ENCODE data around the gene VWA7.
"Not testable (repeated sequence)": the region's sequence is repeated elsewhere in the genome, so short reads cannot be mapped to it uniquely, and the experiment has no call there.

VWA7 gene

GRCh38 chr6:31806470-31807272 lies 29.5 kb upstream of the VWA7 start, which contains the start of gene LSM2:
Gene LSM2, minus strand, starts transcription at chr6:31806966. Its CDS starts 209 bp downstream, at chr6:31806757.
- peak; percentile 84 for DNase-seq (ENCODE audit: low read depth)
- peak within 1 kb of the TSS; percentile 68 for H3K4me3 ChIP-seq (ENCODE audit: low read length)
- peak; percentile 25 for TF ChIP-seq CTCF (conservative IDR thresholded peaks at IDR 0.05; ENCODE audit: low read depth, low read length)

DNA sequence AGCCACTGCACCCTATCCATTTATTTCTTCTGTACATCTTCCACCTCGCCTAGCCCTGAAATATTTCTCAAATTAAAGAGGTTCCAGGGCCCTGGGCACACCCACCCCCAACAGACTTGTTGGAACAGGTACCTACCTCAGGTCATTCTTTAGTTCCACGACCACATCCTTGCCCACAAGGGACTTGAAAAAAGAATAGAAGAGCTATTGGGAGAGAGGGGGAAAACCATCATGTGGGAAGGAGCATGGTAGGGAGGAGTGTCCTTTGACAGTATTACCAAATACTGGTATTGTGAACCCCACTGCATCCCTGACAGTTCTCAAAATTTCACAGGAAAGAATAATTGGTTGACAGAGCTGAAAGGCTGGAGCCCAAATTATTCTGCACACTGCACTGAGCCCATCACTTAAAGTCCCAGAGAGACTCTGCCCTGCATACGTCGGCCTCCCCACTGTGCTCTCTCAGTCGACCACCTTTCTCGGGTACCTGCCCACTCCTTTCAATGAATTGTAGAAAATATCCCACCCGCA lies 28.9 kb upstream of the VWA7 start:
- no peak for TF ChIP-seq CTCF (conservative IDR thresholded peaks at IDR 0.05; ENCODE audit: low read depth, low read length)
- H3K4me3 ChIP-seq (ENCODE audit: low read length), result peak overlapping the region; percentile 68
- DNase-seq (ENCODE audit: low read depth), result no peak

DNA sequence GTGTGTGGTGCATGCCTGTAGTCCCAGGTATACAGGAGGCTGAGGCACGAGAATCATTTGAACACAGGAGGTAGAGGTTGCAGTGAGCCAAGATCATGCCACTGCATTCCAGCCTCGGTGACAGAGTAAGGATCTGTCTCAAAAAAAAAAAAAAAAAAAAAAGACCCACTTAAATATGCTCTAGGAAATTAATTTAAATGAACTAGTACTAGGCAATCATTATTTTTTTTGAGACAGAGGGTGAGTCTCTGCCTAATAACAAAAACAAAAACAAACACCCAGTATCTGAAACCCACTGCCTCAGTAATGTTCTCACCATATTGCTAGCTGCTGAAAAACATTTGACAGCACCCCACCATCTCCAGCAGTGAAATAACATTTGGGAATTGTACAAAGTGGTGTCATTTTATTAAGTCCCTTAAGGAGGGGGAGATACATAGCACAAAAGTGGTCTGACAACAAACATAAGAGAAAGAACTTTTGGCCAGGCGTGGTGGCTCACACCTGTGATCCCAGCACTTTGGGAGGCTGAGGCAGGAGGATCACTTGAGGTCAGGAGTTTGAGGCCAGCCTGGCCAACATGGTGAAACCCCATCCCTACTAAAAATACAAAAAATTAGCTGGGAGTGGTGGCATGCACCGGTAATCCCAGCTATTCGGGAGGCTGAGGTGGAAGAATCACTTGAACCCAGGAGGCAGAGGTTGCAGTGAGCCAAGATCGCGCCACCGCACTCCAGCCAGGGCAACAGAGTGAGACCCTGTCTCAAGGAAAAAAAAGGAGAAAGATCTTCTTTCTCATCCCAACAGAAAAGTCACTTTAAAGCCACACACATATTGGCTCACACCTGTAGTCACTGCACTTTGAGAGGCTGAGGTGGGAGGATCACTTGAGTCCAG lies 24.2 kb upstream of the VWA7 start:
- DNase-seq (ENCODE audit: low read depth); H3K4me3 ChIP-seq (ENCODE audit: low read length): not testable (repeated sequence)

DNA sequence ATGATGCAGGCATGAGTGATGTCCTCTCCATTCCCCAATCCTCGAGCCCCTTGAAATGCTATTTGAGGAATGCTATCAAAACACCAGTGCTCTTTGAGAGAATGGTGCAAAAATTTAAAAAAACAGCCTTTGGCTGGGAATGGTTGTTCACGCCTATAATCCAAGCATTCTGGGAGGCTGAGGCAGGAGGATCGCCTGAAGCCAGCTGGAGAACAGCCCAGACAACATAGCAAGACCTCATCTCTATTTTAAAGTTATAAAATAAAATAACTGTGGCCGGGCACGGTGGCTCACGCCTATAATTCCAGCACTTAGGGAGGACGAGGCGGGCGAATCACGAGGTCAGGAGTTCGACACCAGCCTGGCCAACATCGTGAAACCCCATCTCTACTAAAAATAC lies 22.7 kb upstream of the VWA7 start:
- TF ChIP-seq CTCF (conservative IDR thresholded peaks at IDR 0.05; ENCODE audit: low read depth, low read length), result no peak
- no peak for DNase-seq (ENCODE audit: low read depth)
- H3K4me3 ChIP-seq (ENCODE audit: low read length), result no peak overlapping the region

GRCh38 chr6:31797588-31797987 lies 20.5 kb upstream of the VWA7 start:
- no peak for DNase-seq (ENCODE audit: low read depth)
- no peak overlapping the region for H3K4me3 ChIP-seq (ENCODE audit: low read length)
- TF ChIP-seq CTCF (conservative IDR thresholded peaks at IDR 0.05; ENCODE audit: low read depth, low read length), result no peak

DNA sequence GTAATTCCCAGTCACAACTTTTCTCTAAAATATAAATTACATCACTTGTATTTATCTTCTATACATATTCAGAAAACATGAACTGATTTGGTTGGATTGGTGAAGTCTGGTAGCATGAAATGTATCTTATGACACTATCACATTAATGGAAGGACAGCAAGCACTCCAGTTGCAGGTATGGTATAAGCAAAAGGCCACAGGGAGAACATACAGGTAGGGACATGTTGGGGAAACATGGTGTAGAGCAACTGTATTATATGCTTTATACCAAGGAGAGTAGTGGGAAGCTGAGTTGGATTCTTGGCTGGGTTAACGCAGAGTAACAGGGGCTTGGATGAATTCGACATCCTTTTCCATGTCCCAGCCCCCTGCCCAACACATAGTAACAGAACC lies 19.9 kb upstream of the VWA7 start:
- DNase-seq (ENCODE audit: low read depth), result no peak
- no peak overlapping the region for H3K4me3 ChIP-seq (ENCODE audit: low read length)
- TF ChIP-seq CTCF (conservative IDR thresholded peaks at IDR 0.05; ENCODE audit: low read depth, low read length), result no peak

DNA sequence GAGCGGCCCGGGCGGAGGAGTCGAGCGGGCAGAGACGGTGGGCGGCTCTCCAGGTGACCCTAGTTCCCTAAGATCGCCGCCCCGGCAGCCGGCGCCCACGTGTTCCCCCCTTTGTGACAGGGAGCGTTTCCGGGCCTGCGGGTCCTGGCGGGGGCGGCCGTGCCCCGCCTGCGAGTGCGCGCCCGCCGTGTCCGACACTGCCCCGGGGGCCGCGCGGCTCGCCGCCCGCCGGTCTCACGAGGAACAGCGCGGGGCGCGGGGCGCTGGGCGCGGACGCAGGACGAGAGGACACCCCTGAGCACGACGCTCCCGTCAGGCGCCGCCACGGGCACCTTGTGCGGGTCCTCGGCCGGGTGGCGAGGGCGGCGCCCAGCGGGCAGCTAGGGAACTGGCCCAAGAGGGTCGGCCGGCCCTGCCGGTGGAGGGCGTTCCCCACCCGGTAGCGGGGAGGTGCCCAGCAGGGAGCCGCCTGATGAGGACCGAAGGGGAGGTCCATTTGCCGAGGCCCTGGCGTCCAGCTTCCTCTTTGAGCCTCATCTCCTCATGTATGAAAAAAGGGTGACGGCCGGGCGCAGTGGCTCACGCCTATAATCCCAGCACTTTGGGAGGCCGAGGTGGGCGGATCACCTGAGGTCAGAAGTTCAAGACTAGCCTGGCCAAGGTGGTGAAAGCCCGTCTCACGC lies 18.6 kb upstream of the VWA7 start, which contains the start of gene VARS1:
Gene VARS1, minus strand, starts transcription at position 137 of the 683 bp plus-strand sequence. CDS start 535 bp downstream, outside the sequence.
- peak; percentile 74 for DNase-seq (ENCODE audit: low read depth)
- TF ChIP-seq CTCF (conservative IDR thresholded peaks at IDR 0.05; ENCODE audit: low read depth, low read length), result peak; percentile 73
- peak within 1 kb of the TSS; percentile 88 for H3K4me3 ChIP-seq (ENCODE audit: low read length)
